Adrenal gland (tissue), 12 donors: ENCODE measurements around the gene TMEM266. TPM values are rescaled to one million over a fixed set of nuclear protein-coding genes. Genes with fewer than 3 reads are reported as not detected.
A peak's percentile ranks its signal among the peaks of the same experiment; 100 is the strongest.

ENCODE experiments used
- DNase-seq, 7 donors: peaks; one replicate each; pipeline ENCODE4 v3.0.0-alpha.2; 2019 to 2020
- H3K27ac ChIP-seq, 5 donors: fragments of 200-600 bp; sonication (generic) in 4 of 5; 1 replicate in 3 of 5; 2 replicates in 2 of 5; pipeline versions ENCODE4 v1.5.1 to v1.8.0; 2016 to 2020; ENCODE audit warnings: mild to moderate bottlenecking in 1 of 5
- H3K27me3 ChIP-seq: fragments of 200-600 bp; 2 replicates; pipeline ENCODE4 v1.8.0; 2021
- H3K36me3 ChIP-seq, 2 donors: fragments of 200-600 bp; replicated peaks in 1 of 2; 1 replicate in 1 of 2; 2 replicates in 1 of 2; pipeline versions ENCODE4 v1.5.1 to v1.8.0; 2018 to 2022
- H3K4me1 ChIP-seq, 2 donors: fragments of 200-600 bp; replicated peaks in 1 of 2; 1 replicate in 1 of 2; 2 replicates in 1 of 2; pipeline versions ENCODE4 v1.5.1 to v1.8.0; 2018 to 2021
- H3K4me3 ChIP-seq, 4 donors: fragments of 200-600 bp; sonication (generic) in 3 of 4; one replicate each; pipeline ENCODE4 v1.5.1; 2016 to 2018
- H3K9me3 ChIP-seq, 3 donors: fragments of 200-600 bp; sonication (generic) in 1 of 3; replicated peaks in 1 of 3; 1 replicate in 2 of 3; 2 replicates in 1 of 3; pipeline versions ENCODE4 v1.5.1 to v1.8.0; 2016 to 2021
- POLR2A ChIP-seq, 2 donors: fragments of 450-650 bp; IDR thresholded peaks; one replicate each; pipeline ENCODE4 v1.6.1; 2017; ENCODE audit warnings: antibody characterized with exemption in 2 of 2, mild to moderate bottlenecking in 2 of 2, moderate library complexity in 1 of 2
- WGBS, 4 donors: extraction: QIAGEN DNeasy Blood & Tissue Kit in 2 of 4; methylation state at CpG; one replicate each; pipeline versions ENCODE4 v1.1.5 to v1.1.7; 2013 to 2017; 5-methylcytosine and 5-hydroxymethylcytosine counted together
- intact Hi-C, 2 donors: fragments of 100-400 bp; cut with DNase I; formaldehyde crosslinking; loops; one replicate each; pipeline versions ENCODE4 v1.14.1 to v1.15.0; 2022 to 2023
- polyA plus RNA-seq, 3 donors: library from polyadenylated mRNA; stranded (reverse); fragments of 200-250 nt in 2 of 3; fragments of 350-450 nt in 1 of 3; fragmentation: Illumina TruSeq in 1 of 3; extraction: RNeasy Lipid Tissue Mini Kit (QIAGEN cat#74804) in 1 of 3; gene quantifications; one replicate each; pipeline ENCODE4 v1.2.3, GENCODE V29; 2013 to 2014
- total RNA-seq, 9 donors: library from RNA; depleted of rRNA in 4 of 9; stranded (reverse); fragments of >200 nt in 4 of 9; fragments of 120-200 nt in 1 of 9; fragmentation: NEBNext Ultra II Directional in 1 of 9; extraction: Animal tissue kit (Norgen Biotek cat#: 25700) in 1 of 9; gene quantifications; one replicate each; pipeline versions ENCODE4 v1.1.0 to v1.2.4, GENCODE V29; 2013 to 2023
- TF ChIP-seq, protein P1 (sequence below), 6 experiments: fragments of 450-650 bp in 4 of 6; fragments of 200-600 bp in 2 of 6; sonication (generic) in 1 of 6; IDR thresholded peaks; 1 replicate in 5 of 6; 2 replicates in 1 of 6; pipeline versions ENCODE4 v1.5.1 to v1.8.0; 2016 to 2021; ENCODE audit warnings: antibody characterized with exemption in 6 of 6, mild to moderate bottlenecking in 2 of 6, moderate library complexity in 1 of 6
- donor health status: healthy with polysubstance abuse.
- donor health status: Bipolar disorder and iron deficiency.
- donor health status: DM: yes; HTN: yes; CAD: no.
- donor health status: DM: no; HTN: no; CAD: no.
- donor health status: DM: no; HTN: no; CAD: no.
- donor health status: DM: yes; HTN: yes; CAD: no.

Gene TMEM266
- total and polyA plus RNA-seq, 12 donors, result 1.3 to 23.1 (median 5.9) TPM

DNA sequence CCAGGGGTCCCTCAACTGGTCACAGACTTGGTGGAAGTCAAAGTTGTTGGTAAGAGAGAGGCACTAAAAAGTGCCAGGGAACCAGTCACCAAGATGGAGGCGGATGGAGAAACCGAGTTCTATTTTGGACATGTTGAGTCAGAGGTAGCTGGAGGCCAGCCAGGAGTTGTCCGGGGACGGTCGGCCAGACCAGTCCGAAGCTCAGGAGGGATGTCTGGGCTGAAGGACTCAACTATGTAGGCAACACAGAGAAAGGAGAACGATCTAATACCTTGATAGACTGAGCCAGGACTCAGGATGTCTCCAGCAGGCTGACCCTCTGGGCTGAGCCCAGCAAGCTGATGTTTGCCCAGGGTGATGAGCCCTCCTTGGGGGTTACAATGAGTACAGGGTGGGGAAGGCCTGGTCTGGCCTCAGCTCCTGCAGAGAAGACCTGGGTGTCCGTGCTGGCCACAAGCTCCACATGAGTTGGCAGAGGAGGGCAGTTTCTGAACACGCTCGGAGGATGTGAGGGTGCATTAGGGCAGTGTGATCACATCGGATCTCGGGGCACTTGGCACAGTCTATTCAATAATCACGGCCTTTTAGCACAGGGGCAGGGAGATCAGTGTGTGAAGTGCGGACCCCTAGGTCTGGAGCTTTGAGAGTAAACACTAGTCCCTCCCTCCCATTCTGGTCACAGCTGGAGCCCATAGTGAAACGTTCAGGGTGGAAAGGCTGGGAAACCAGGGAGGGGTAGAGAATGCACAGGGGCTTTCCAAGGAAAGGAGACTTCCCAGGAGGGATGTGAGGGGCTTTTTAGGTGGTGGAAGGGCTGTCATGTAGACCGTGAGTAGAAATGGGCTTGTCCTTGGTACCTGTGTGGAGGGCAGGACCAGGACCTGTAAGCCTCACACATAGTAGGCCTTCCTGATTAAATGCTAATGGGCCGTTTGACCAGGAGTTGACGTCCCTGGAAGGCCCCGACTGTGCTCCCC lies 139.6 kb downstream of the TMEM266 start:
- 71 to 78% (median 72%) methylated on average over 17 to 19 of the region's 19 CpGs for WGBS, 4 donors
- peaks cover 36 to 40% of the 10 kb centered on the region in 2 donors for H3K4me1 ChIP-seq
- TF ChIP-seq, protein P1, sequence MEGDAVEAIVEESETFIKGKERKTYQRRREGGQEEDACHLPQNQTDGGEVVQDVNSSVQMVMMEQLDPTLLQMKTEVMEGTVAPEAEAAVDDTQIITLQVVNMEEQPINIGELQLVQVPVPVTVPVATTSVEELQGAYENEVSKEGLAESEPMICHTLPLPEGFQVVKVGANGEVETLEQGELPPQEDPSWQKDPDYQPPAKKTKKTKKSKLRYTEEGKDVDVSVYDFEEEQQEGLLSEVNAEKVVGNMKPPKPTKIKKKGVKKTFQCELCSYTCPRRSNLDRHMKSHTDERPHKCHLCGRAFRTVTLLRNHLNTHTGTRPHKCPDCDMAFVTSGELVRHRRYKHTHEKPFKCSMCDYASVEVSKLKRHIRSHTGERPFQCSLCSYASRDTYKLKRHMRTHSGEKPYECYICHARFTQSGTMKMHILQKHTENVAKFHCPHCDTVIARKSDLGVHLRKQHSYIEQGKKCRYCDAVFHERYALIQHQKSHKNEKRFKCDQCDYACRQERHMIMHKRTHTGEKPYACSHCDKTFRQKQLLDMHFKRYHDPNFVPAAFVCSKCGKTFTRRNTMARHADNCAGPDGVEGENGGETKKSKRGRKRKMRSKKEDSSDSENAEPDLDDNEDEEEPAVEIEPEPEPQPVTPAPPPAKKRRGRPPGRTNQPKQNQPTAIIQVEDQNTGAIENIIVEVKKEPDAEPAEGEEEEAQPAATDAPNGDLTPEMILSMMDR (IDR thresholded peaks at IDR 0.05), result no peak
- H3K27me3 ChIP-seq, result no peaks in the 10 kb centered on the region
- intact Hi-C loops, result loop anchor here in 1 of 2 donors (10.0 kb wide), 1 partner anchor 635 kb away; no protein-coding TSS in a partner anchor
- H3K9me3 ChIP-seq, result no peaks in the 10 kb centered on the region
- H3K27ac ChIP-seq, result peak overlapping the region in 3 of 5 donors; percentile 47 to 91 (median 56)
- H3K36me3 ChIP-seq, result no peaks in the 10 kb centered on the region
- H3K4me3 ChIP-seq, result no peak overlapping the region
- peak; percentile 83 to 95 (median 93) for DNase-seq

DNA sequence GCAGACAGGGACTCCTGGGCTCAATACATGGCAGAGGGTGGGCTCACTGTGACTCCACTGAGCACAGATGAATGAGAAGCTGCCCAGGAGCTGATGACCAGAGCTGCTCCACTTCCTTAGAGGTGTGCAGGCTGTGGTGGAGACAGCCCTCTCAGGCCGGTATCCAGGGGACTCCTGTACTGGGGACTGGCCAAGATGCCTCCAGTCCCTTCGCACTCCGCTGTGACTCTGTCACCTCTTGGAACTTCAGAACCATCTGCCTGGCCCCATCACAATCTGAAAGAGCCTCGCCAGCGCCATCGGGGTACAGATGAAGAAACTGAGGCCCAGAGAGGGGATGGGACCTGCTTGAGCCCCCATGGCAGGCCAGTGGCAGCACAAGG lies 140.3 kb downstream of the TMEM266 start:
- H3K9me3 ChIP-seq, result no peaks in the 10 kb centered on the region
- peak in 1 of 7 donors; percentile 15 for DNase-seq
- WGBS, 4 donors, result 87 to 98% (median 97%) methylated on average over 5 to 6 of the region's 6 CpGs
- H3K4me1 ChIP-seq, result peaks cover 36 to 40% of the 10 kb centered on the region in 2 donors
- H3K27ac ChIP-seq, result no peak overlapping the region
- no peak overlapping the region for H3K4me3 ChIP-seq
- H3K36me3 ChIP-seq, result no peaks in the 10 kb centered on the region
- H3K27me3 ChIP-seq, result no peaks in the 10 kb centered on the region
- intact Hi-C loops, result no loop called here
- TF ChIP-seq, protein P1 (IDR thresholded peaks at IDR 0.05), result no peak
- TF ChIP-seq POLR2A (IDR thresholded peaks at IDR 0.05), result no peak

DNA sequence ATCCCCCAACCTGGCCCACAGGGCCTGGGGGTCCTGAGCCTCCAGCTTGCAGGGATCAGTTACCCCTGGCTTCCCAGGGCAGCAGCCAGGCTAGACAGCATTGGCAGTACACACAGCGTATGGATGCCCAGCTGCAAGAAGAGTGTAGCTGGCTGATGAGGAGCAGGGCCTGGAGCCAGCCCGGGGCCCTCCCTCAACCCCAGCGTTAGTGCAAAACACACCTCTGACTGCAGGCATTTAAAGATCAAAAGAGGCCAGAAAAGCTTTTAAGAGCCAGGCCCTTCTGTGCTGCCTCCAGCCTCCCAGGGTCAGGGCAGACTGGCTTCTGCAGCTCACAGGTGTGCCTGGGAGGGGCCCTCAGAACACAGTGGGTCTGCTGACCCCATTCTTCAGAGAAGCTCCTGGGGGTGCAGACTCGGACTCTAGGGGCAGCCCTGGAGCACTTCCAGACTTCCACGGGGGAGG lies 140.9 kb downstream of the TMEM266 start:
- intact Hi-C loops, result no loop called here
- WGBS, 4 donors, result 53 to 70% (median 63%) methylated on average over 1 to 5 of the region's 5 CpGs
- H3K4me3 ChIP-seq, result no peak overlapping the region
- peak in 2 of 7 donors; percentile 16 to 34 for DNase-seq
- H3K4me1 ChIP-seq, result peaks cover 32 to 36% of the 10 kb centered on the region in 2 donors
- H3K36me3 ChIP-seq, result no peaks in the 10 kb centered on the region
- H3K27ac ChIP-seq, result no peak overlapping the region
- no peak for TF ChIP-seq POLR2A (IDR thresholded peaks at IDR 0.05)
- TF ChIP-seq, protein P1 (IDR thresholded peaks at IDR 0.05), result no peak
- no peaks in the 10 kb centered on the region for H3K9me3 ChIP-seq
- no peaks in the 10 kb centered on the region for H3K27me3 ChIP-seq

DNA sequence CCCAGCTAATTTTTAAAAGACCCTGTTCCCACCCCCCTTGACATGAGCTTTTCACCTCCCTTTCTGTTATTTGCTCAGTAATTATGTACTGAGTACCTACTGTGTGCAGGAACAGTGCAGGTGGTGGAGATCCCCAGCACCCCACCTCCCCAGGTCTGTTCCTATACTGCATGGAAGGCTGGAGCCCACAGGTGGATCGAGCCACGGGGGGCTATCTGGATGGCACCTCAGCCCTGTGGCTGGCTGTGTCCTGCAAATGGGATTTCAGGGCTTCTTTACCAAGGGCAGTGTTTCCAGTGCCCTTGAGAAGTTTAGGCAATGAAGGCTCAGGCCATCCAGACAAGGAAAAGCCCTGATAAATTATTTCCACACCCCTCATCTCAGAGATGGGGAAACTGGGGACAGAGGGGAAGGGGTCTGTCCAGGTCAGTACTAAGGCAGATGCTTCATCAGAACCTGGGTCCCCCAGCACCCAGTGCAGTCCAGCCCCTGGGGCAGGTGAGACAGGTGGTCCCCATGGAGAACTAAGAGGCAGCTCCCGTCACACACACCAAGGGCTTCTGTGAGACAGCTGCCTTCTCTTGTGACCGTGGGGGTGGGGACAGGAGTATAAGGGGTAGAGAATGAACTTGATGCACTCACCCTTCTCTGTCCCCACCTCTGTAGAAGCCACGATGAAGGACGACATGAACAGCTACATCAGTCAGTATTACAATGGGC lies 141.9 kb downstream of the TMEM266 start:
- Histone ChIP-seq H3K36me3 (no peaks in the 10 kb centered on the region), H3K4me1 (peaks cover 21 to 26% of the 10 kb centered on the region in 2 donors), H3K9me3 (no peaks in the 10 kb centered on the region), H3K27me3 (no peaks in the 10 kb centered on the region), H3K4me3 (no peak overlapping the region), H3K27ac (no peak overlapping the region)
- DNase-seq, result peak in 2 of 7 donors; percentile 13 to 44
- no peak for TF ChIP-seq POLR2A (IDR thresholded peaks at IDR 0.05)
- 84 to 91% (median 88%) methylated on average over 6 of the region's 6 CpGs for WGBS, 4 donors
- intact Hi-C loops, result no loop called here
